Karpas-422 (cell line): Measurements from ENCODE around the gene SCN8A. TPM values are rescaled to one million over a fixed set of nuclear protein-coding genes. Genes with fewer than 3 reads are reported as not detected.
A peak's percentile ranks its signal among the peaks of the same experiment; 100 is the strongest.
"Not testable (repeated sequence)": the region's sequence is repeated elsewhere in the genome, so short reads cannot be mapped to it uniquely, and the experiment has no call there.

Experiments
- DNase-seq: peaks from one replicate; pipeline ENCODE4 v3.0.0-alpha.2; 2015
- H2AFZ ChIP-seq: fragments of 200-600 bp; sonication (generic); 2 replicates; pipeline ENCODE4 v1.6.1; 2014; ENCODE audit warnings: antibody characterized with exemption, low read length, mixed read lengths
- H3K27ac ChIP-seq: fragments of 200-600 bp; sonication (generic); 2 replicates; pipeline ENCODE4 v1.5.1; 2014; ENCODE audit warnings: mild to moderate bottlenecking, low read length, moderate library complexity
- H3K27me3 ChIP-seq: fragments of 200-600 bp; sonication (generic); 2 replicates; pipeline ENCODE4 v1.6.1; 2014; ENCODE audit warnings: low read length, mixed read lengths
- H3K36me3 ChIP-seq: fragments of 200-600 bp; sonication (generic); 2 replicates; pipeline ENCODE4 v1.6.1; 2014; ENCODE audit warnings: low read length, mixed read lengths; ENCODE audit not compliant: insufficient read depth
- H3K4me1 ChIP-seq: fragments of 200-600 bp; sonication (generic); 2 replicates; pipeline ENCODE4 v1.6.1; 2014; ENCODE audit warnings: mild to moderate bottlenecking, low read length, mixed read lengths
- H3K4me2 ChIP-seq: fragments of 200-600 bp; sonication (generic); 2 replicates; pipeline ENCODE4 v1.6.1; 2014; ENCODE audit warnings: low read length, low read depth, mild to moderate bottlenecking; ENCODE audit not compliant: poor library complexity, severe bottlenecking
- H3K4me3 ChIP-seq: fragments of 200-600 bp; sonication (generic); 2 replicates; pipeline ENCODE4 v1.5.1; 2014; ENCODE audit warnings: mild to moderate bottlenecking, antibody characterized with exemption, low read length, mixed read lengths
- H3K79me2 ChIP-seq: fragments of 200-600 bp; sonication (generic); 2 replicates; pipeline ENCODE4 v1.6.1; 2014; ENCODE audit warnings: mild to moderate bottlenecking, low read length, mixed read lengths
- H3K9ac ChIP-seq: fragments of 200-600 bp; sonication (generic); 2 replicates; pipeline ENCODE4 v1.6.0; 2014; ENCODE audit warnings: low read length
- H3K9me2 ChIP-seq: fragments of 200-600 bp; sonication (generic), shearing (Covaris generic); replicated peaks from 2 replicates; pipeline ENCODE4 v1.6.0; 2014; ENCODE audit warnings: mild to moderate bottlenecking, low read length, moderate library complexity; ENCODE audit not compliant: insufficient read depth
- H3K9me3 ChIP-seq: fragments of 300-700, 200-600 bp; sonication (generic); 2 replicates; pipeline ENCODE4 v1.6.1; 2014; ENCODE audit warnings: low read length, mixed read lengths
- H4K20me1 ChIP-seq: fragments of 200-600 bp; sonication (generic); 2 replicates; pipeline ENCODE4 v1.6.1; 2014; ENCODE audit warnings: mild to moderate bottlenecking, antibody characterized with exemption, low read length, low read depth; ENCODE audit not compliant: insufficient read depth
- total RNA-seq: library from RNA; depleted of rRNA; stranded (reverse); fragments of >200 nt; shearing (Covaris generic); gene quantifications from 2 replicates; pipeline ENCODE4 v1.2.3, GENCODE V29; 2014; ENCODE audit warnings: low replicate concordance

SCN8A gene
- total RNA-seq, 1 experiment from 2014 or later: 0.11 TPM

DNA sequence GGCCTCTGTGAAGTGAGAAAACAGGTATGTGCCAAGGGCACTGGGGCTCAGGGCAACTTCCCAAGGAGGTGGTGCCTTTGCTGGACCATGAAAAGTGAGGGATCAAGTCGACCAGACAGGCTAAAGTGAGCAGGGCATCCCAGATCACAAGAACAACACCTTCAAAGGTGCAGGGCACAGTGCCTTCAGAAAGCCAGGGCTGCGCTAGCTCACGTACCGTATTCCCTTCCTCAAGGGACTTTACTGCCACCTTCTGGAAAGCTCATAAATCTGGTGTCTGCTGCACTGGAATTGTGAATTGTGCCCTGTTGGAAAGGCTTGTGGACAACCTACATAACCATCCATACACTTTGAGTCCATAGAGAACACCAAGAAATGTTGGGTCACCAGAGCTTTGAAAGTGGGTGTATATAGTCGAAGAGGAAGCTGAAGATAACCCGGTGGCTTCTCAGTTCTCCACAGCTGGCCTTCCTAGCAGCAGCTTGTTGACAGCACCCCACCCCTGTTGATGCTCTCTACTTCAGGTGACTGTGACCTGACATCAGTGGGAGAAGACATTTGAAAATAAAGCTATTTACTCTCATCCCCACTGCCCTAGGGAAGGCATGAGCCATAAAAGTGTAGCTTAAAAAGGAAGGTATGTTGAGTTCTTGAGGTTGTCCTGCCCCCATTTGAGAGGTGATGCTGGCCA, 233.0 kb downstream of the SCN8A start:
- no peak overlapping the region for H3K4me3 ChIP-seq
- no peak overlapping the region for H2AFZ ChIP-seq
- no peaks in the 10 kb centered on the region; the same call in 1 of the 2 replicates for H3K4me1 ChIP-seq
- H3K27me3 ChIP-seq: no peaks in the 10 kb centered on the region; the same call in 1 of the 2 replicates
- no peaks in the 10 kb centered on the region for H3K36me3 ChIP-seq
- H3K79me2 ChIP-seq: no peaks in the 10 kb centered on the region
- no peak overlapping the region for H3K4me2 ChIP-seq
- H4K20me1 ChIP-seq: no peaks in the 10 kb centered on the region
- H3K9ac ChIP-seq: no peak overlapping the region
- H3K27ac ChIP-seq: no peak overlapping the region
- H3K9me2 ChIP-seq: no peaks in the 10 kb centered on the region
- no peaks in the 10 kb centered on the region for H3K9me3 ChIP-seq
- DNase-seq: peak; percentile 48

DNA sequence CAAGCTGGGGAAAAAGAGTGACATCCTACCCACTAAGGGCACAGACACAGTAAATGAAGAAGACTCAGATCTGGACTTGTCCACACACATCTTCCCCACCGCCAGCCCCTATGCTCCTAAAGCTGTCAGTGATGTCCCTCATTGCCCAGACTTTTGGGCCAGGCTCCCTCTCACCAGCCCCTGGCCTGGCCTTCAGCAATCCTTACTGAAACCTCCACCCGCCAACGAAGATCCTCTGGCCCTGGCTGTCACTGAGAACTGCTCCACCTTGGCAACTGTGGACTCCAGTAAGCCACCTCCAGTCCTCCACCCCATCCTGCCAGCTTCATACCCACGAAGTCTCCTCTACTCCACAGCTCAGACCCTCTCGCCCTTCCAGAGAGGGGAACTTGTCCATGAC, 234.2 kb downstream of the SCN8A start:
- Histone ChIP-seq H3K27me3 (no peaks in the 10 kb centered on the region; the same call in 1 of the 2 replicates), H3K4me2 (no peak overlapping the region), H3K27ac (no peak overlapping the region), H3K36me3 (no peaks in the 10 kb centered on the region), H3K9me2 (no peaks in the 10 kb centered on the region), H3K4me3 (no peak overlapping the region), H4K20me1 (no peaks in the 10 kb centered on the region), H3K9ac (no peak overlapping the region), H3K4me1 (no peaks in the 10 kb centered on the region; the same call in 1 of the 2 replicates), H3K79me2 (no peaks in the 10 kb centered on the region), H3K9me3 (no peaks in the 10 kb centered on the region), H2AFZ (no peak overlapping the region)
- no peak for DNase-seq

DNA sequence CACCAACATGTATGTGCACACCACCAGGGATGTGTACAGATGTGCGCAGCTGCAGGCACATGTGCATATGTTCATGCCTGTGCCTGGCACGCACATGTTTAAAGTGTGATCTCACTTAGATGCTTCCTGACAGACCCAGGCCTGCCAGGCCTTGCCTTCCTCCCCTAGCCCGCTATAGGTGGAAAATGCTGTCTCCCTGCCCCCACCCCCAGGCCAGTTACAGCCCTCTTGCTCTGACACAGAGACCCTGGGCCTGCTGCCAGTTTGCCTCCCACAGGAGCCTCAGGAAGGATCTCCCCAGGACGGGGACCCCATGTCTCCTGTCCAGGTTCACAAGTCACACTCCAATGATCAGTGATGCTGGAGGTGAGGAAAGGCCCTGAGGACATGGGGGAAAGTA, 235.8 kb downstream of the SCN8A start:
- Histone ChIP-seq H4K20me1 (no peaks in the 10 kb centered on the region), H3K9me2 (no peaks in the 10 kb centered on the region), H3K4me2 (no peak overlapping the region), H3K4me3 (no peak overlapping the region), H3K9ac (no peak overlapping the region), H3K9me3 (no peaks in the 10 kb centered on the region), H3K4me1 (no peaks in the 10 kb centered on the region), H3K79me2 (no peaks in the 10 kb centered on the region), H3K36me3 (no peaks in the 10 kb centered on the region), H3K27me3 (no peaks in the 10 kb centered on the region; the same call in 1 of the 2 replicates), H3K27ac (no peak overlapping the region), H2AFZ (no peak overlapping the region)
- no peak for DNase-seq

DNA sequence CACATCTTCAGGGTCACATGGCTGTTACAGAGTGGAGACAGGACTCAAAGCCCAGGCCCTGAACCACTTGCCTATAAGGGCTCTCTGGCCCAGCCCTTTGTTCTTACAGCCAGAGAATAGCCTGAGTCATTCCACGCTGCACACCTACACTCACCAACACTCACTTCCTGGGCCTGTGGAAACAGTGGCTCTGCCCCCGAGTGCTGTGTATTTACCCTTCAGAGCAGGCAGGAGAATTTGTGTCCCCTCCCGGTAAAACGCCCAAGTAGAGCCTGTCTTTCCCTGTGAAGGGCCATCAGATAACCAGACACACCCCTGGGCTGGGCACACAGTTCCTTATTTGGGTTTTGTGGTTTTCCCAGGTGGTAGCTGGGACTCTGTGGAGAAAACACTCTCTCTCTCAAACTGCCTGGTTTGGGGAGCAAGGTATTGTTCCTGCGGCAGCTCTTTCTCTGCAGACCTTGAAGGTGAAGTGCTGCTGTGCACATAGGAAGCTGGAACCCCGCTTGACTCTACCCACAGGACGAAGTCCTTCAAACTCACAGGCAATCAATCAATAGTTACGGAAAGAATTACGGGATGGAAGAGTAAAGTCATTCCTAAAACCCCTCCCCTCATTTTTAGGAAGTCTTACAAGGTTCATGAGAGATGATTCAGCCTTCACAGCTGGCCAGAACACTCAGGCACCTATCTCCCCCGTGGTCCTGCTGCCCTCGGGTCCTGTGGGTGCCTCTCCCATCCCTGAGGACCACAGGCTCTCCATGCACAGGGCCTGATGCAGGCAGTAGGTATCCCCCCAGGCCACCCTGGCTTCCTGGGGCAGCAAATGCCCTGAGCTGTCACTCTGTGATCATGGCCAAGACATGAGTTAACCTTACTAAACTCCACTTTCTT, 237.1 kb downstream of the SCN8A start:
- Histone ChIP-seq H3K27ac (no peak overlapping the region), H3K4me2 (no peak overlapping the region), H3K36me3 (no peaks in the 10 kb centered on the region), H3K79me2 (no peaks in the 10 kb centered on the region), H2AFZ (no peak overlapping the region), H3K27me3 (no peaks in the 10 kb centered on the region; the same call in 1 of the 2 replicates), H3K4me1 (no peaks in the 10 kb centered on the region), H4K20me1 (peaks cover 3% of the 10 kb centered on the region; the same call in 1 of the 2 replicates), H3K9ac (no peak overlapping the region), H3K9me3 (no peaks in the 10 kb centered on the region), H3K4me3 (no peak overlapping the region), H3K9me2 (no peaks in the 10 kb centered on the region)
- no peak for DNase-seq

DNA sequence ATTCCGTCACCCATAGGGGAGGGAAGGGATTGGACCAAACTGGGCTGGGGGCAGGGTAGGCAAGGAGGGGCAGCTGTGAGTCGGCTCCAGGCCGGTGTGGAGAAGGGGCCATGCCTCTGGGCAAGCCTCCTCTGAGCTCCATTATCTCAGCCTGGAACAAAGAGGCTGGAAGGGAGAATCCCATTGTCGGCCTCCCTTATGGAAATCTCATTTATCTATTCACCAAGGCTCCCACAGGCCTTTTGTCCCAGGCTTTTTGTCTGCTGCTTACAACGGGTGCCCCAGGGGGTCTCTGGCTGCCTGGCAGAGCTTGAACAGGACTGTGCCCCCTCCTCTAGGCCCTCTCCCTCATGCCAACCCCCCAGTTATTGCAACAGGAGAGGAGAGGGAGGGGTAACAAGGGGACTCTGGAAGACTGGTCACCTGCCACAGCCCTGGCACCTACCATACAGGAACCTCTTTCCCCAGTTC, 238.0 kb downstream of the SCN8A start:
- H3K4me1 ChIP-seq: no peaks in the 10 kb centered on the region
- H3K27ac ChIP-seq: no peak overlapping the region
- no peaks in the 10 kb centered on the region for H3K79me2 ChIP-seq
- H3K9me2 ChIP-seq: no peaks in the 10 kb centered on the region
- H3K4me3 ChIP-seq: no peak overlapping the region
- no peaks in the 10 kb centered on the region for H3K9me3 ChIP-seq
- no peak overlapping the region for H2AFZ ChIP-seq
- H3K36me3 ChIP-seq: no peaks in the 10 kb centered on the region
- H3K27me3 ChIP-seq: no peaks in the 10 kb centered on the region; the same call in 1 of the 2 replicates
- DNase-seq: no peak
- no peak overlapping the region for H3K9ac ChIP-seq
- H4K20me1 ChIP-seq: peaks cover 3% of the 10 kb centered on the region; the same call in 1 of the 2 replicates
- H3K4me2 ChIP-seq: no peak overlapping the region

DNA sequence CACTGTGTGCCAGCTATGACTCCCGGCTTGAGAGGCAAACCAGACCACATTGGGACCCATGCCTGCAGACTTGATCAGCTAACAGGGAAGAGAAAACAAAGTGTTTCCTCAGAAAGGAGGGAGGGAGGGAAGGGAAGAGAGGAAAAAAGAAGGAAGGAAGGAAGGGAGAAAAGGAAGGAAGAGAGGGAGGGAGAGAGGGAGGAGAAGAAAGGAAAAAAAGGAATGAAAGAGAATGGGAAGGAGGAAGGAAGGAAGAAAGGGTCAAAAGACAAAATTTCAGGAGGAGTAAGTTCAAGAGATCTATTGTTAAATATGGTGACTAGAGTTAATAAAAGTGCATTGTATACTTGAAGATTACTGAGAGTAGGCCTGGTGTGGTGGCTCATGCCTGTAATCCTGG, 238.6 kb downstream of the SCN8A start:
- Histone ChIP-seq H3K9me2 (no peaks in the 10 kb centered on the region), H2AFZ (no peak overlapping the region), H3K27ac (no peak overlapping the region), H4K20me1 (peaks cover 3% of the 10 kb centered on the region; the same call in 1 of the 2 replicates), H3K4me2 (no peak overlapping the region), H3K79me2 (no peaks in the 10 kb centered on the region), H3K36me3 (no peaks in the 10 kb centered on the region), H3K27me3 (no peaks in the 10 kb centered on the region; the same call in 1 of the 2 replicates), H3K9me3 (no peaks in the 10 kb centered on the region), H3K4me3 (no peak overlapping the region), H3K4me1 (no peaks in the 10 kb centered on the region), H3K9ac (no peak overlapping the region)
- no peak for DNase-seq

DNA sequence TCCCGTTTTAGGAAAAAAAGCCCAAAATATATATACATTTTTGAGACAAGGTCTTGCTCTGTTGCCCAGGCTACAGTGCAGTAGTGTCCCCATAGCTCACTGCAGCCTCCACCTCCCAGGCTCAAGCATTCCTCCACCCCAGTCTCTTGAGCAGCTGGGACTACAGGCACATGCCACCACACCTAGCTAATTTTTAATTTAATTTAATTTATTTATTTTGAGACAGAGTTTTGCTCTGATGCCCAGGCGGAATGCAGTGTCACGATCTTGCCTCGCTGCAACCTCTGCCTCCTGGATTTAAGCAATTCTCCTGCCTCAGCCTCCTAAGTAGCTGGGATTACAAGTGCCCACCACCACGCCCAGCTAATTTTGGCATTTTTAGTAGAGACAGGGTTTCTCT, 240.8 kb downstream of the SCN8A start:
- H3K79me2 ChIP-seq, H3K9ac ChIP-seq, H3K9me3 ChIP-seq, H3K36me3 ChIP-seq, H4K20me1 ChIP-seq, H3K27ac ChIP-seq, H3K4me2 ChIP-seq, H3K9me2 ChIP-seq, H3K27me3 ChIP-seq, H3K4me1 ChIP-seq, H3K4me3 ChIP-seq, H2AFZ ChIP-seq, DNase-seq: not testable (repeated sequence)
